ENCODE measurements around the gene SPEM1. TPM values are rescaled to one million over a fixed set of nuclear protein-coding genes. Genes with fewer than 3 reads are reported as not detected.

SPEM1 gene
- total RNA-seq, 1 donor from 2014 or later = not detected

DNA sequence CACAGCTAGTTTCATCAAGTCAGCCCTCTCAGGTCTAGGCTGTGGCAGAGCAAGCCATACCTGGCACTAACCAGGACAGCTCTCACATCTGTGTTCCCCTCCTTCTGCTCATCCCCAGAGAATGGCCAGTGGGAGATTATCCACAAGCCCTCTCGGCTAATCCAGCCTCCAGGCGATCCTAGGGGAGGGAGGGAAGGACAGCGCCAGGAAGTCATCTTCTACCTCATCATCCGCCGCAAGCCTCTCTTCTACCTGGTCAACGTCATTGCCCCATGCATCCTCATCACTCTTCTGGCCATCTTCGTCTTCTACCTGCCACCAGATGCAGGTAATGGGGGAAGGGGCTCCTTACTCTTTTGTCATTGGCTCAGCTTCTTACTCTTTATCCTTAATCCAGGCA is 28.3 kb downstream of the SPEM1 start:
- Histone ChIP-seq H3K36me3 (ENCODE audit: control insufficient read depth, insufficient read depth, low read length) (peaks cover 1% of the 10 kb centered on the region), H3K27me3 (ENCODE audit: control insufficient read depth, insufficient read depth, low read length) (no peaks in the 10 kb centered on the region), H3K4me3 (ENCODE audit: low read depth, low read length) (no peak overlapping the region)
- no peak for DNase-seq (ENCODE audit: low read depth)
- TF ChIP-seq, protein P1, sequence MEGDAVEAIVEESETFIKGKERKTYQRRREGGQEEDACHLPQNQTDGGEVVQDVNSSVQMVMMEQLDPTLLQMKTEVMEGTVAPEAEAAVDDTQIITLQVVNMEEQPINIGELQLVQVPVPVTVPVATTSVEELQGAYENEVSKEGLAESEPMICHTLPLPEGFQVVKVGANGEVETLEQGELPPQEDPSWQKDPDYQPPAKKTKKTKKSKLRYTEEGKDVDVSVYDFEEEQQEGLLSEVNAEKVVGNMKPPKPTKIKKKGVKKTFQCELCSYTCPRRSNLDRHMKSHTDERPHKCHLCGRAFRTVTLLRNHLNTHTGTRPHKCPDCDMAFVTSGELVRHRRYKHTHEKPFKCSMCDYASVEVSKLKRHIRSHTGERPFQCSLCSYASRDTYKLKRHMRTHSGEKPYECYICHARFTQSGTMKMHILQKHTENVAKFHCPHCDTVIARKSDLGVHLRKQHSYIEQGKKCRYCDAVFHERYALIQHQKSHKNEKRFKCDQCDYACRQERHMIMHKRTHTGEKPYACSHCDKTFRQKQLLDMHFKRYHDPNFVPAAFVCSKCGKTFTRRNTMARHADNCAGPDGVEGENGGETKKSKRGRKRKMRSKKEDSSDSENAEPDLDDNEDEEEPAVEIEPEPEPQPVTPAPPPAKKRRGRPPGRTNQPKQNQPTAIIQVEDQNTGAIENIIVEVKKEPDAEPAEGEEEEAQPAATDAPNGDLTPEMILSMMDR (IDR thresholded peaks at IDR 0.05; ENCODE audit: insufficient read depth, low read length, poor library complexity, severe bottlenecking) = no peak

DNA sequence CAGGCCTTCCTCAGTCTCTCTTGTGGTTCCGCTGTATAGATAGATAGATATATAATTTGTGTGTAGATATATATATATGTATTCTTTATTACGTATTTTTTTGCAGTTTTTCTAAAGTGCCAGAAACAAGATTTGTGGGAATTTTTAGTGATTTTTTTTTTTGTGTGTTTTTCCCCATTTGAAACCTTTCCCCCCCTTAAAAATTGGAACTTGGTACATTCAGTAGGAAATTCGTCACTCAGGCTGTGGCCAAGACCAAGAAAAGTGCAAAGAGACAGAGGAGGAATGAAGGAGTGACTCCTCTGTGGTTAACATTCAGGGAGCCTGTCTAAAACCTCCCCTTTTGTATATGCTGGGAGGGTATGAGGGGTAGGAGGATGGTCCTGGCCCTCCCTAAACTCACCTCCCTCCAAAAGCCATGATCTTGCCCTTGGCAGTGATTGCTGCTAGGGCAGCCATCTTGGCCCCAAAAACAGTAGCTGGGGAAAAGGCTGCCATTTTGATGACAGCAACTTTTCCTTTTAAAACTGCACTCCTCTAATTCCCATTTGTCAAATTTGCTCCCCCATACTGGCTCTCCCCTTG is 39.9 kb downstream of the SPEM1 start:
- no peak for DNase-seq (ENCODE audit: low read depth)
- Histone ChIP-seq H3K4me3 (ENCODE audit: low read depth, low read length) (no peak overlapping the region), H3K36me3 (ENCODE audit: control insufficient read depth, insufficient read depth, low read length) (peaks cover 2% of the 10 kb centered on the region), H3K27me3 (ENCODE audit: control insufficient read depth, insufficient read depth, low read length) (no peaks in the 10 kb centered on the region)
- TF ChIP-seq, protein P1 (IDR thresholded peaks at IDR 0.05; ENCODE audit: insufficient read depth, low read length, poor library complexity, severe bottlenecking) = no peak

DNA sequence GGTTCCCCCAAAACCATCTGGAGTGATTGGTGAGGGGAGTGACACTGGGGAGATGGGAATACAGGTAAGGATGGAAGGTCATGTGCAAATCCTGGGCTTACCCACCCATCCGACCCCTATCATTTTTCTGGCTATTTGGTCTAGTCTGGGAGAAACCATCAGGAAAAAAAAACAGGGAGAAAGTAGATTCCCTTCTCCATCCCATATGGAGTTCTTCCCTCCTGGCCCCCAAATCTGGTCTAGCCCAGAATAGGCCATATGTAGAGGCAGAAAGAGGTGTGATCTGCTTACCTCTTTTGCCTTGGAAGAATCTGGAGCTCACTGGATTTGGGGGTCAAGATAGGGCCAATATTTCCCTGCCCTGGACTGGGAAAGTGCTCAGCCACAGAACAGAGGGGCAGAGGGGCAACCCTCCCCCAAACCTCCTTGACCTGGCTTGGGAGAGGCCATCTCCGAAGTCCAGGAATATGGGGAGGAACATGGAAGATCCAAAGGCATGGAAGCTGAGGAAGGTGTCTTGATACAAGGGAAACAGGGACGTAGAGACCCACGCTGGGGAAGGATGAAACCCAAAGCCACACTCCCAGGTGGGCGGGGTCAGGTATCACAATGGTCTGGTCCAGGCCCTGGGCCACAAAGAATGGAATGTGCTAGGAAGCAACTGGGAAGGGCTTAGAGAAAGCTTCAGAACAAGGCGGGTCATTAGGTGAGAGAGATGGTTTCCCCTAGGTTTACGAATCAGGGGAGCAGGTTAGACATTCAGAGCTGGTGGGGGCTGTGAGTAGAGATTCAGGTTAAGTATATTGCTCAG is 40.9 kb downstream of the SPEM1 start:
- Histone ChIP-seq H3K36me3 (ENCODE audit: control insufficient read depth, insufficient read depth, low read length) (peaks cover 3% of the 10 kb centered on the region), H3K27me3 (ENCODE audit: control insufficient read depth, insufficient read depth, low read length) (no peaks in the 10 kb centered on the region), H3K4me3 (ENCODE audit: low read depth, low read length) (no peak overlapping the region)
- DNase-seq (ENCODE audit: low read depth) = no peak
- TF ChIP-seq, protein P1 (IDR thresholded peaks at IDR 0.05; ENCODE audit: insufficient read depth, low read length, poor library complexity, severe bottlenecking) = no peak

DNA sequence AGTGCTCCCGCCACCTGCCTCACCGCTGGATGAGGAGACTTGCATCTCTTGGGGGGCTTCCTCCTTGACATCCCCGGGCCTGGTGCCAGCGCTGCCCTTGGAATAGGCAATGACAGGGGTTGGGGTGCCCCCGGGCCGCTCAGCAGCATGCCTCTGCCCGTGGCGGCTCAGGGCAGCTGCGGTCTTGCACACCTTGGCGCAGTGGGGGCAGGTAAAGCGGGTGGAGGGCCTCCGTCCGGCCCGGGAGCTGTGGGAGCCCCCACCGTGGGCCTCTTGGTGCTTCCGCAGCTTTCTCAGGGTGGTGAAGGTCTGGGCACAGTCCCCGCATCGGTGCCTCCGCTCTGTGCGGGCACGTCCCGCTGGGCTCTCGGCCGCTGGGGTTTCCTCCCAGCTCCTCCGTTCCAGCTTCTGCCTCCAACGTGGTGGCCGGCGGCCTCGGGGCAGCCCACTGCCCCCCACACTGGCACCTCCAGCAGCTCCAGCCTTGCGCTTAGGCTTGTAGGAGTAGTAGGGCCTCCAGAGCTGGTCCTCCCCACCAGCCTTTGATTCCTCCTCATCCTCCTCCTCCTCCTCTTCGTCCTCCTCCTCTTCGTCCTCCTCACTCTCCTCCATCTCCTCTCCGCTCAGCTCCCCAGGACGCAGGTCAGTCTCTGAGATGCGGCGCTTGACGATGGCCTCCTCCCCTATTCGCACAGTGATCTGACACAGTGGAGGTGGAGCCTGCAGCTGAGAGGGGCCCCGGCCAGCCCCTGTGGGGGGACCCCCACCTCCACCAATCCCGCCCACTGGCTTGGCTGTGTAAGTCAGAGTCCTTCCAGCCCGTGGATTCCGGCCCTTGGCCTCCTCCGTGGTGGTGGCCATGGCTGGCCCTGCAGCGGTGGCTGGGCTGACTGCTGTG is 42.6 kb downstream of the SPEM1 start:
- TF ChIP-seq, protein P1 (IDR thresholded peaks at IDR 0.05; ENCODE audit: insufficient read depth, low read length, poor library complexity, severe bottlenecking) = no peak
- Histone ChIP-seq H3K36me3 (ENCODE audit: control insufficient read depth, insufficient read depth, low read length) (peaks cover 4% of the 10 kb centered on the region), H3K27me3 (ENCODE audit: control insufficient read depth, insufficient read depth, low read length) (no peaks in the 10 kb centered on the region), H3K4me3 (ENCODE audit: low read depth, low read length) (no peak overlapping the region)
- DNase-seq (ENCODE audit: low read depth) = no peak

DNA sequence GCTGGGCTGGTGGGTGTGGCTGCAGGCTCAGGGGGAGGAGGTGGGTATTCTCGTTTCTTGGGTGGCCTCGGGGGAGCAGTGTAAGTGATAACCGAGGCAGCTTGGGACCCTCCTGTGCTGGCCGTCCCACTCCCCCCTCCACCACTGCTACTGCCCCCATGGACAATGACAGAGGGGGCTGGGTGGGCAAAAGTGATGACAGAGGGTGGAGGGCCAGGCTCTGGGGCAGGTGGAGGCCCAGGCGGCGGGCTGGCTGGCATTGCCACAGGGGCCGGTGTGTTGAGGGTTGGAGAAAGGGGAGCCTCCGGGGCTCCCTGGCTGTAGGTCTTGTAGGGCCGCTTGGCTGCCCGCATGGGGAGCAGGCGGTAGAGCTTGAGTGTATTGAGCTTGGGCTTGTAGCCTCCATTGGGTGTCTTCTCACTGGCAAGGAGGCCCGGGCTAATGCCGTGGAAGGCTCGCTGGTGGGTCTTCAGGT is 43.3 kb downstream of the SPEM1 start:
- peaks cover 4% of the 10 kb centered on the region for H3K36me3 ChIP-seq (ENCODE audit: control insufficient read depth, insufficient read depth, low read length)
- H3K27me3 ChIP-seq (ENCODE audit: control insufficient read depth, insufficient read depth, low read length) = no peaks in the 10 kb centered on the region
- TF ChIP-seq, protein P1 (IDR thresholded peaks at IDR 0.05; ENCODE audit: insufficient read depth, low read length, poor library complexity, severe bottlenecking) = no peak
- DNase-seq (ENCODE audit: low read depth) = no peak
- no peak overlapping the region for H3K4me3 ChIP-seq (ENCODE audit: low read depth, low read length)

All from kidney epithelial cell (primary cell).